Natural killer cell treated with Interleukin-12 subunit alpha and Interleukin-12 subunit beta and Interleukin-15 and Interleukin-18, amount 100 ng/mL, for 72 hours (primary cell): Measurements from ENCODE around the gene MT1E. TPM values are rescaled to one million over a fixed set of nuclear protein-coding genes. Genes with fewer than 3 reads are reported as not detected.
"Not testable (repeated sequence)": the region's sequence is repeated elsewhere in the genome, so short reads cannot be mapped to it uniquely, and the experiment has no call there.

Experiments
- ATAC-seq, 2 donors: fragments of 150-1000 bp; cut with Tn5 transposase in 1 of 2; sonication (Bioruptor Pico), chemical (Tn5 transposase) in 1 of 2; 2 replicates each; pipeline ENCODE4 v1.10.0; 2021
- DNase-seq: peaks from one replicate; pipeline ENCODE4 v3.0.0; 2022; ENCODE audit warnings: low spot score
- H3K27ac Mint-ChIP-seq, 2 donors: 1 replicate in 1 of 2; 2 replicates in 1 of 2; pipeline ENCODE4 v1.8.0; 2022; ENCODE audit warnings: mixed read lengths in 2 of 2, mild to moderate bottlenecking in 1 of 2, moderate library complexity in 1 of 2
- H3K27me3 Mint-ChIP-seq, 2 donors: 1 replicate in 1 of 2; 2 replicates in 1 of 2; pipeline ENCODE4 v1.8.0; 2022; ENCODE audit warnings: mixed read lengths in 2 of 2
- H3K36me3 Mint-ChIP-seq: one replicate; pipeline ENCODE4 v1.8.0; 2022; ENCODE audit warnings: mixed read lengths
- H3K4me1 Mint-ChIP-seq, 2 donors: 1 replicate in 1 of 2; 2 replicates in 1 of 2; pipeline ENCODE4 v1.8.0; 2022; ENCODE audit warnings: low read depth in 2 of 2, mixed read lengths in 2 of 2, mild to moderate bottlenecking in 1 of 2
- H3K4me3 Mint-ChIP-seq: one replicate; pipeline ENCODE4 v1.8.0; 2022; ENCODE audit warnings: mixed read lengths
- H3K9me3 Mint-ChIP-seq: 2 replicates; pipeline ENCODE4 v1.8.0; 2022; ENCODE audit warnings: mixed read lengths
- total RNA-seq, 2 donors: library from RNA; stranded (reverse); gene quantifications; one replicate each; pipeline ENCODE4 v1.2.3, GENCODE V29; 2022

The MT1E gene
- total RNA-seq, 2 donors from 2014 or later = 58.5 to 148 TPM

GRCh38 chr16:56610017-56610608, 15.5 kb upstream of the MT1E start:
- Mint-ChIP-seq H3K27ac (peak overlapping the region; percentile 89 to 97), H3K27me3 (no peaks in the 10 kb centered on the region), H3K4me1 (peaks cover 62 to 69% of the 10 kb centered on the region in 2 donors), H3K9me3 (no peaks in the 10 kb centered on the region), H3K4me3 (peak overlapping the region; percentile 97), H3K36me3 (peaks cover 4% of the 10 kb centered on the region)
- DNase-seq = peak; percentile 93
- ATAC-seq = peak; percentile 59 to 77

GRCh38 chr16:56610609-56611111, 14.9 kb upstream of the MT1E start:
- Mint-ChIP-seq H3K9me3 (no peaks in the 10 kb centered on the region), H3K4me1 (peaks cover 68 to 70% of the 10 kb centered on the region in 2 donors), H3K27me3 (no peaks in the 10 kb centered on the region), H3K36me3 (peaks cover 4% of the 10 kb centered on the region), H3K27ac (peak overlapping the region; percentile 89 to 97), H3K4me3 (peak overlapping the region; percentile 97)
- ATAC-seq = peak in 1 of 2 donors; percentile 41
- DNase-seq = no peak

- H3K4me3 Mint-ChIP-seq = peak overlapping the region; percentile 97
- H3K27me3 Mint-ChIP-seq = no peaks in the 10 kb centered on the region
- peak overlapping the region; percentile 89 to 97 for H3K27ac Mint-ChIP-seq
- H3K36me3 Mint-ChIP-seq = peaks cover 4% of the 10 kb centered on the region
- no peaks in the 10 kb centered on the region for H3K9me3 Mint-ChIP-seq
- DNase-seq (no peak), ATAC-seq (no peak)
- H3K4me1 Mint-ChIP-seq = peaks cover 65% of the 10 kb centered on the region in 2 donors
Observed at GRCh38 chr16:56611281-56611833, 14.2 kb upstream of the MT1E start.

GRCh38 chr16:56613706-56614105, 11.9 kb upstream of the MT1E start:
- no peak for ATAC-seq

GRCh38 chr16:56614549-56614991, 11.0 kb upstream of the MT1E start:
- H3K36me3 Mint-ChIP-seq = no peaks in the 10 kb centered on the region
- no peaks in the 10 kb centered on the region for H3K9me3 Mint-ChIP-seq
- no peak for DNase-seq
- ATAC-seq = peak; percentile 9 to 79
- H3K27me3 Mint-ChIP-seq = peaks cover 1 to 8% of the 10 kb centered on the region in 2 donors
- peaks cover 42 to 52% of the 10 kb centered on the region in 2 donors for H3K4me1 Mint-ChIP-seq
- H3K27ac Mint-ChIP-seq = peak overlapping the region; percentile 93
- peak overlapping the region; percentile 71 for H3K4me3 Mint-ChIP-seq

More at GRCh38 chr16:56613706-56614105, 11.9 kb upstream of the MT1E start:
- peaks cover 0 to 4% of the 10 kb centered on the region in 2 donors for H3K27me3 Mint-ChIP-seq
- peak overlapping the region; percentile 93 for H3K27ac Mint-ChIP-seq
- peaks cover 51 to 56% of the 10 kb centered on the region in 2 donors for H3K4me1 Mint-ChIP-seq
- DNase-seq = no peak
- H3K36me3 Mint-ChIP-seq = peaks cover 4% of the 10 kb centered on the region
- H3K4me3 Mint-ChIP-seq = peak overlapping the region; percentile 71
- H3K9me3 Mint-ChIP-seq = no peaks in the 10 kb centered on the region

GRCh38 chr16:56615353-56615752, 10.2 kb upstream of the MT1E start:
- peaks cover 36 to 47% of the 10 kb centered on the region in 2 donors for H3K4me1 Mint-ChIP-seq
- peak overlapping the region; percentile 93 for H3K27ac Mint-ChIP-seq
- H3K4me3 Mint-ChIP-seq = peak overlapping the region; percentile 30

GRCh38 chr16:56616608-56617211, 8.9 kb upstream of the MT1E start:
- DNase-seq = no peak
- H3K36me3 Mint-ChIP-seq = no peaks in the 10 kb centered on the region
- H3K4me1 Mint-ChIP-seq = peaks cover 24 to 34% of the 10 kb centered on the region in 2 donors
- no peaks in the 10 kb centered on the region for H3K9me3 Mint-ChIP-seq
- no peak overlapping the region for H3K27ac Mint-ChIP-seq
- peaks cover 2 to 8% of the 10 kb centered on the region in 2 donors for H3K27me3 Mint-ChIP-seq
- peak overlapping the region; percentile 61 for H3K4me3 Mint-ChIP-seq
- ATAC-seq = peak in 1 of 2 donors; percentile 12

More at GRCh38 chr16:56615353-56615752, 10.2 kb upstream of the MT1E start:
- H3K27me3 Mint-ChIP-seq = peaks cover 2 to 8% of the 10 kb centered on the region in 2 donors
- ATAC-seq (no peak), DNase-seq (no peak)
- no peaks in the 10 kb centered on the region for H3K9me3 Mint-ChIP-seq
- no peaks in the 10 kb centered on the region for H3K36me3 Mint-ChIP-seq

- Mint-ChIP-seq H3K36me3 (no peaks in the 10 kb centered on the region), H3K9me3 (no peaks in the 10 kb centered on the region), H3K27me3 (peaks cover 2 to 8% of the 10 kb centered on the region in 2 donors), H3K4me3 (peak overlapping the region; percentile 61), H3K27ac (peak overlapping the region in 1 of 2 donors; percentile 64), H3K4me1 (peaks cover 24 to 31% of the 10 kb centered on the region in 2 donors)
- DNase-seq = peak; percentile 80
- ATAC-seq = peak; percentile 76 to 95
Observed at GRCh38 chr16:56617212-56618085, 8.1 kb upstream of the MT1E start.

GRCh38 chr16:56618138-56618537, 7.4 kb upstream of the MT1E start:
- Mint-ChIP-seq H3K4me1 (peaks cover 24 to 30% of the 10 kb centered on the region in 2 donors), H3K27ac (no peak overlapping the region)

GRCh38 chr16:56620339-56620897, 5.2 kb upstream of the MT1E start:
- Mint-ChIP-seq H3K4me1 (peaks cover 14% of the 10 kb centered on the region in 2 donors), H3K36me3 (no peaks in the 10 kb centered on the region), H3K9me3 (no peaks in the 10 kb centered on the region), H3K27ac (no peak overlapping the region), H3K27me3 (peaks cover 9 to 15% of the 10 kb centered on the region in 2 donors), H3K4me3 (no peak overlapping the region)
- DNase-seq (no peak), ATAC-seq (no peak)

More at GRCh38 chr16:56618138-56618537, 7.4 kb upstream of the MT1E start:
- no peak for ATAC-seq
- no peaks in the 10 kb centered on the region for H3K36me3 Mint-ChIP-seq
- DNase-seq = no peak
- no peaks in the 10 kb centered on the region for H3K9me3 Mint-ChIP-seq
- H3K27me3 Mint-ChIP-seq = peaks cover 2 to 8% of the 10 kb centered on the region in 2 donors
- no peak overlapping the region for H3K4me3 Mint-ChIP-seq

- H3K4me3 Mint-ChIP-seq, H3K9me3 Mint-ChIP-seq: not testable (repeated sequence)
Observed at GRCh38 chr16:56621665-56622445, 3.7 kb upstream of the MT1E start.

GRCh38 chr16:56623184-56623583, 2.4 kb upstream of the MT1E start:
- not testable (repeated sequence) for H3K27ac Mint-ChIP-seq, H3K36me3 Mint-ChIP-seq, DNase-seq, ATAC-seq, H3K9me3 Mint-ChIP-seq, H3K4me3 Mint-ChIP-seq
- peaks cover 9 to 15% of the 10 kb centered on the region in 2 donors for H3K27me3 Mint-ChIP-seq
- H3K4me1 Mint-ChIP-seq = peaks cover 7 to 15% of the 10 kb centered on the region in 2 donors

More at GRCh38 chr16:56621665-56622445, 3.7 kb upstream of the MT1E start:
- peaks cover 9 to 15% of the 10 kb centered on the region in 2 donors for H3K27me3 Mint-ChIP-seq
- not testable (repeated sequence) for H3K36me3 Mint-ChIP-seq, DNase-seq, ATAC-seq
- H3K27ac Mint-ChIP-seq = peak overlapping the region in 1 of 2 donors; percentile 20
- H3K4me1 Mint-ChIP-seq = peaks cover 10 to 19% of the 10 kb centered on the region in 2 donors
